Measurements from ENCODE around the gene ANLN. TPM values are rescaled to one million over a fixed set of nuclear protein-coding genes. Genes with fewer than 3 reads are reported as not detected.
A peak's percentile ranks its signal among the peaks of the same experiment; 100 is the strongest.

ANLN gene
- total and polyA plus RNA-seq, 9 of the 15 experiments (the other 6 are each of a cell fraction or from before 2014, with no cell fraction given): 18.1 to 66.2 (median 38.7) TPM

DNA sequence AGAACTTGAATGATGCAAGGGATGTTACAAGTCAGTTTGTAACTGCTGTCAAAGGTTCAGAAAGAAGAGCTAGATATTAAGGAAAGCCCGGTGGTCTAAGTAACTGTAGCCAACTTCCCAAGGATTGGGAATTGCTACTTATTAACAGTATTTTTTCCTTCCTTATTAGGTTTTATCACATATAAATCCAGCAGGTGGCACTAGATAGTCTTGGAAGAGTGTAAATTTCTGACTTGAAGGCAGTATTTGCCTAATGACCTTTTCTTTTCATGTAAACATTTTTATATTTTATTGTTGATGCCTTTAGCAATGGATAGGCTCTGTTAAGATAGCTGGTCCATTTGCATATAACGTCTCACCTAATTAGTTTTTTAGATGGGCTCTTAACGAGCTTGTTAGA lies 51.2 kb downstream of the ANLN start:
- Histone ChIP-seq H3K9ac (ENCODE audit: insufficient read depth in 1 of 2, low read depth in 2 of 2, low read length in 2 of 2) (no peak overlapping the region), H3K79me2 (ENCODE audit: control insufficient read depth, insufficient read depth, low read length) (no peaks in the 10 kb centered on the region; the same call in 2 of the 3 replicates), H3K9me1 (ENCODE audit: control insufficient read depth, insufficient read depth, low read length) (no peaks in the 10 kb centered on the region), H3K4me2 (ENCODE audit: insufficient read depth, low read length) (no peak overlapping the region), H4K20me1 (replicated peaks; ENCODE audit: control insufficient read depth, insufficient read depth, low read length) (no peaks in the 10 kb centered on the region), H2AFZ (ENCODE audit: low read depth, low read length) (no peak overlapping the region), H3K4me3 (no peak overlapping the region), H3K4me1 (replicated peaks in 1 of 2; ENCODE audit: control insufficient read depth in 2 of 2, insufficient read depth in 2 of 2, low read length in 2 of 2) (no peaks in the 10 kb centered on the region), H3K9me3 (replicated peaks; ENCODE audit: control insufficient read depth, insufficient read depth, low read depth, low read length) (no peaks in the 10 kb centered on the region), H3K36me3 (ENCODE audit: control insufficient read depth, insufficient read depth, low read length) (peaks cover 72% of the 10 kb centered on the region), H3K27me3 (ENCODE audit: control insufficient read depth in 2 of 2, insufficient read depth in 2 of 2, low read length in 2 of 2) (no peaks in the 10 kb centered on the region), H3K27ac (ENCODE audit: extremely low read depth, low read depth, low read length) (no peak overlapping the region)
- WGBS (ENCODE audit: insufficient coverage, low coverage, missing lambda C conversion rate): 37% methylated on average over 3 of the region's 3 CpGs
- in situ Hi-C loops (cut with MboI) (no loop called here), intact Hi-C loops (cut with micrococcal nuclease) (no loop called here)
- CTCF ChIA-PET (ENCODE audit: low intra/inter-chr PET ratio): interaction anchor here (0.7 to 0.9 kb wide), 2 partner anchors 56 to 235 kb away, joined by 3 read pairs; no protein-coding TSS in a partner anchor
- no peak for TF ChIP-seq NR2C1 (IDR thresholded peaks at IDR 0.05)
- TF ChIP-seq NR2C1 (tag; IDR thresholded peaks at IDR 0.05): no peak
- no peak for TF ChIP-seq ZFP36 (IDR thresholded peaks at IDR 0.05; ENCODE audit: low read depth, low read length, partially characterized antibody)
- no peak for TF ChIP-seq ARID2 (IDR thresholded peaks at IDR 0.05)
- TF ChIP-seq ELF4 (CRISPR knock-in tag; IDR thresholded peaks at IDR 0.05): no peak
- TF ChIP-seq, protein P1, sequence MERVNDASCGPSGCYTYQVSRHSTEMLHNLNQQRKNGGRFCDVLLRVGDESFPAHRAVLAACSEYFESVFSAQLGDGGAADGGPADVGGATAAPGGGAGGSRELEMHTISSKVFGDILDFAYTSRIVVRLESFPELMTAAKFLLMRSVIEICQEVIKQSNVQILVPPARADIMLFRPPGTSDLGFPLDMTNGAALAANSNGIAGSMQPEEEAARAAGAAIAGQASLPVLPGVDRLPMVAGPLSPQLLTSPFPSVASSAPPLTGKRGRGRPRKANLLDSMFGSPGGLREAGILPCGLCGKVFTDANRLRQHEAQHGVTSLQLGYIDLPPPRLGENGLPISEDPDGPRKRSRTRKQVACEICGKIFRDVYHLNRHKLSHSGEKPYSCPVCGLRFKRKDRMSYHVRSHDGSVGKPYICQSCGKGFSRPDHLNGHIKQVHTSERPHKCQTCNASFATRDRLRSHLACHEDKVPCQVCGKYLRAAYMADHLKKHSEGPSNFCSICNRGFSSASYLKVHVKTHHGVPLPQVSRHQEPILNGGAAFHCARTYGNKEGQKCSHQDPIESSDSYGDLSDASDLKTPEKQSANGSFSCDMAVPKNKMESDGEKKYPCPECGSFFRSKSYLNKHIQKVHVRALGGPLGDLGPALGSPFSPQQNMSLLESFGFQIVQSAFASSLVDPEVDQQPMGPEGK (CRISPR knock-in tag; IDR thresholded peaks at IDR 0.05; ENCODE audit: borderline replicate concordance): no peak
- TF ChIP-seq RAD21 (CRISPR knock-in tag; conservative IDR thresholded peaks at IDR 0.05 in 1 of 2, IDR thresholded peaks at IDR 0.05 in 1 of 2): peak; percentile 18 to 38; a peak in 1 of 4 replicates
- TF ChIP-seq, protein P2, sequence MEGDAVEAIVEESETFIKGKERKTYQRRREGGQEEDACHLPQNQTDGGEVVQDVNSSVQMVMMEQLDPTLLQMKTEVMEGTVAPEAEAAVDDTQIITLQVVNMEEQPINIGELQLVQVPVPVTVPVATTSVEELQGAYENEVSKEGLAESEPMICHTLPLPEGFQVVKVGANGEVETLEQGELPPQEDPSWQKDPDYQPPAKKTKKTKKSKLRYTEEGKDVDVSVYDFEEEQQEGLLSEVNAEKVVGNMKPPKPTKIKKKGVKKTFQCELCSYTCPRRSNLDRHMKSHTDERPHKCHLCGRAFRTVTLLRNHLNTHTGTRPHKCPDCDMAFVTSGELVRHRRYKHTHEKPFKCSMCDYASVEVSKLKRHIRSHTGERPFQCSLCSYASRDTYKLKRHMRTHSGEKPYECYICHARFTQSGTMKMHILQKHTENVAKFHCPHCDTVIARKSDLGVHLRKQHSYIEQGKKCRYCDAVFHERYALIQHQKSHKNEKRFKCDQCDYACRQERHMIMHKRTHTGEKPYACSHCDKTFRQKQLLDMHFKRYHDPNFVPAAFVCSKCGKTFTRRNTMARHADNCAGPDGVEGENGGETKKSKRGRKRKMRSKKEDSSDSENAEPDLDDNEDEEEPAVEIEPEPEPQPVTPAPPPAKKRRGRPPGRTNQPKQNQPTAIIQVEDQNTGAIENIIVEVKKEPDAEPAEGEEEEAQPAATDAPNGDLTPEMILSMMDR (IDR thresholded peaks at IDR 0.05 in 2 of 3, conservative IDR thresholded peaks at IDR 0.05 in 1 of 3; ENCODE audit: insufficient read depth in 2 of 3, low read depth in 1 of 3, low read length in 3 of 3): peak; percentile 19 to 56 (median 23); a peak in 3 of 6 replicates
- no peak for TF ChIP-seq FOXK2 (conservative IDR thresholded peaks at IDR 0.05 in 1 of 2, IDR thresholded peaks at IDR 0.05 in 1 of 2; ENCODE audit: low read depth in 2 of 2)
- FAIRE-seq: no peak
- DNase-seq (ENCODE audit: extremely low read depth in 1 of 4, low spot score in 3 of 4): no peak
- no peak for ATAC-seq
- POLR2A ChIA-PET: interaction anchor here (0.8 to 1.3 kb wide), 5 partner anchors 9 to 100 kb away, joined by 3 to 6 read pairs (median 3); partner anchors contain the start of gene ANLN
- no TSS peak for BruUV-seq (replicated peaks)
